GM21529 (cell line): ENCODE data around the gene C19orf67.

Experiments used
- ATAC-seq: cut with Tn5 transposase; IDR thresholded peaks from one replicate; pipeline ENCODE4 v1.9.1; 2021; ENCODE audit not compliant: unreplicated experiment

Gene C19orf67

GRCh38 chr19:14031719-14032480 is 53.7 kb downstream of the C19orf67 start, which contains the start of gene IL27RA:
Gene IL27RA (plus strand): TSS chr19:14031762. CDS start chr19:14031873, 111 bp downstream.
- no peak for ATAC-seq
